DND-41 (cell line): Measurements from ENCODE around the gene CST2.
"Not testable (repeated sequence)": the region's sequence is repeated elsewhere in the genome, so short reads cannot be mapped to it uniquely, and the experiment has no call there.

Source experiments
- ATAC-seq: fragments of 200-7000 bp; cut with Tn5 transposase; 3 replicates; pipeline ENCODE4 v1.9.1; 2021; ENCODE audit warnings: low read depth; ENCODE audit not compliant: insufficient read depth
- DNase-seq: peaks from one replicate; pipeline ENCODE4 v3.0.0-alpha.2; 2020
- H2AFZ ChIP-seq: 2 replicates; pipeline ENCODE4 v1.6.0; 2012; ENCODE audit warnings: low read depth, low read length
- H3K27ac ChIP-seq: 2 replicates; pipeline ENCODE4 v1.5.1; 2012; ENCODE audit warnings: low read length, inconsistent platforms
- H3K27me3 ChIP-seq: fragments of 200-600 bp; sonication (generic); 2 replicates; pipeline ENCODE4 v1.6.0; 2012; ENCODE audit warnings: low read length, mild to moderate bottlenecking, inconsistent platforms; ENCODE audit not compliant: insufficient read depth, poor library complexity
- H3K36me3 ChIP-seq: 2 replicates; pipeline ENCODE4 v1.5.1; 2012; ENCODE audit warnings: low read length, inconsistent platforms; ENCODE audit not compliant: insufficient read depth
- H3K4me1 ChIP-seq: 2 replicates; pipeline ENCODE4 v1.5.1; 2012; ENCODE audit warnings: mild to moderate bottlenecking, low read length; ENCODE audit not compliant: insufficient read depth
- H3K4me2 ChIP-seq: 2 replicates; pipeline ENCODE4 v1.6.0; 2012; ENCODE audit warnings: mild to moderate bottlenecking, moderate library complexity, low read length, inconsistent platforms; ENCODE audit not compliant: insufficient read depth
- H3K4me3 ChIP-seq, 2 experiments: fragments of 200-600 bp in 1 of 2; shearing (Covaris generic) in 1 of 2; 2 replicates each; pipeline ENCODE4 v1.5.1; 2012 to 2016; ENCODE audit warnings: inconsistent platforms in 2 of 2, low read length in 2 of 2, mild to moderate bottlenecking in 2 of 2, low read depth in 1 of 2, moderate library complexity in 1 of 2
- H3K79me2 ChIP-seq: 2 replicates; pipeline ENCODE4 v1.6.0; 2012; ENCODE audit warnings: low read length, inconsistent platforms; ENCODE audit not compliant: insufficient read depth
- H3K9ac ChIP-seq: 2 replicates; pipeline ENCODE4 v1.6.0; 2012; ENCODE audit warnings: low read depth, mild to moderate bottlenecking, inconsistent platforms, low read length, moderate library complexity
- H3K9me3 ChIP-seq: 2 replicates; pipeline ENCODE4 v1.5.1; 2012; ENCODE audit warnings: low read length, moderate library complexity, mild to moderate bottlenecking, inconsistent platforms; ENCODE audit not compliant: insufficient read depth, severe bottlenecking
- H4K20me1 ChIP-seq: 2 replicates; pipeline ENCODE4 v1.6.0; 2012; ENCODE audit warnings: low read length; ENCODE audit not compliant: insufficient read depth
- EZH2 ChIP-seq: IDR thresholded peaks from 3 replicates; pipeline ENCODE4 v1.6.1; 2012; ENCODE audit warnings: borderline replicate concordance, low read depth, mild to moderate bottlenecking, moderate library complexity, low read length, inconsistent platforms; ENCODE audit not compliant: severe bottlenecking
- TF ChIP-seq, protein P1 (sequence below): IDR thresholded peaks from 2 replicates; pipeline ENCODE4 v1.5.1; 2012; ENCODE audit warnings: borderline replicate concordance, low read length, moderate library complexity, mild to moderate bottlenecking; ENCODE audit not compliant: poor library complexity, severe bottlenecking; ENCODE audit errors: extremely low read depth

Gene CST2

DNA sequence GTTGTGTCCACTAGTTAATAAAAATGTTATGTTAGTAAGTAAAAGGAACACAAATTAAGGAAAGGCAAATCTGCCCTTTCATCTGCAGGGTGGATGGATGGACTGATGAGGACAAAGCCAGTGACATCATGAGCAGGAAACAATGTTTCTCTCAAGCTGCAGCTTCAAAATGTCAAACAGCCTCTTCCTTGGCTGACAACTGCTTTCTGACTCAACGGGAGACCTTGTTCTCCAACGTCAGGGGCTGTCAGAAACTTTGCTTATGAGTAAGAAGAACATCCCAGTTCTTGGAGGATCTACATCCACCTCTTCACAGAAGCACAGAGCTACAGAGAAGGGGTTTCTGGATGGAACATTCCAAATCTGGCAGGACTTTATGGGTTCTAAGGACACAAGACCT is 6.0 kb downstream of the CST2 start:
- Histone ChIP-seq H3K27me3 (no peaks in the 10 kb centered on the region), H3K4me3 (no peak overlapping the region), H3K36me3 (no peaks in the 10 kb centered on the region), H3K9me3 (no peaks in the 10 kb centered on the region), H3K27ac (no peak overlapping the region), H3K9ac (no peak overlapping the region), H3K79me2 (no peaks in the 10 kb centered on the region), H4K20me1 (no peaks in the 10 kb centered on the region), H3K4me1 (no peaks in the 10 kb centered on the region; the same call in 1 of the 2 replicates), H3K4me2 (no peak overlapping the region), H2AFZ (no peak overlapping the region)
- no peak for ATAC-seq
- no peak for DNase-seq
- no peak for TF ChIP-seq EZH2
- TF ChIP-seq, protein P1, sequence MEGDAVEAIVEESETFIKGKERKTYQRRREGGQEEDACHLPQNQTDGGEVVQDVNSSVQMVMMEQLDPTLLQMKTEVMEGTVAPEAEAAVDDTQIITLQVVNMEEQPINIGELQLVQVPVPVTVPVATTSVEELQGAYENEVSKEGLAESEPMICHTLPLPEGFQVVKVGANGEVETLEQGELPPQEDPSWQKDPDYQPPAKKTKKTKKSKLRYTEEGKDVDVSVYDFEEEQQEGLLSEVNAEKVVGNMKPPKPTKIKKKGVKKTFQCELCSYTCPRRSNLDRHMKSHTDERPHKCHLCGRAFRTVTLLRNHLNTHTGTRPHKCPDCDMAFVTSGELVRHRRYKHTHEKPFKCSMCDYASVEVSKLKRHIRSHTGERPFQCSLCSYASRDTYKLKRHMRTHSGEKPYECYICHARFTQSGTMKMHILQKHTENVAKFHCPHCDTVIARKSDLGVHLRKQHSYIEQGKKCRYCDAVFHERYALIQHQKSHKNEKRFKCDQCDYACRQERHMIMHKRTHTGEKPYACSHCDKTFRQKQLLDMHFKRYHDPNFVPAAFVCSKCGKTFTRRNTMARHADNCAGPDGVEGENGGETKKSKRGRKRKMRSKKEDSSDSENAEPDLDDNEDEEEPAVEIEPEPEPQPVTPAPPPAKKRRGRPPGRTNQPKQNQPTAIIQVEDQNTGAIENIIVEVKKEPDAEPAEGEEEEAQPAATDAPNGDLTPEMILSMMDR, result no peak

DNA sequence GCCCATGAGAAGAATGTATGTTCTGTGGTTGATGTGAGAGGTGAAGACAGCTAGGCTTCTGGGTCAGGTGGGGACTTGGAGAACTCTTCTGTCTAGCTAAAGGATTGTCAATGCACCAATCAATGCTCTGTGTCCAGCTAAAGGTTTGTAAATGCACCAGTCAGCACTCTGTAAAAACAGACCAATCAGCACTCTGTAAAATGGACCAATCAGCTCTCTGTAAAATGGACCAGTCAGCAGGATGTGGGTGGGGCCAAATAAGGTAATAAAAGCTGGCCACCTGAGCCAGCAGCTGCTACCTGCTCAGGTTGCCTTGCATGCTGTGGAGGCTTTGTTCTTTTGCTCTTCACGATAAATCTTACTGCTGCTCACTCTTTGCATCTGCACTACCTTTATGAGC is 15.0 kb downstream of the CST2 start:
- DNase-seq, H3K79me2 ChIP-seq: not testable (repeated sequence)

DNA sequence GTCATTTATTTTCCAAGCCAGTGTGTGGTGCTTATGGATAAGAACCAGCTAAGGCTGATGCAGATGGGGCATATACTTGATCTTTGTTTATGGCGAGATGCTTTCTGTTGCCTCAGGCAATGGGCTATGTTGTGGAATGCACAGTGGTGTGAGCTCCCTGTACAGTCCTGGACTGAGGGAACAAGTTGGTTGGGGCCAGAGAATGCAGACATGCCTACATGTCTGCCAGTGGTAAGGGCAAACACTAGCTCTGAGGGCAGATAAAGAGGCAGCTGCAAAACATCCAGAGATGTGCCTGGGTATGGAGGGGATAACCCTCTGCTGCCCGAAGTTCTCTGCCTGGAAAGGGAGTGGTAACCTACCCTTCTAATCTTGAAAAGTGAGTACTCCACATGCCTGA is 16.2 kb downstream of the CST2 start:
- H3K79me2 ChIP-seq, H3K36me3 ChIP-seq, H3K4me3 ChIP-seq, H3K27ac ChIP-seq, H4K20me1 ChIP-seq, H3K4me2 ChIP-seq, H3K9ac ChIP-seq, ATAC-seq, H3K27me3 ChIP-seq, H3K4me1 ChIP-seq, H2AFZ ChIP-seq, H3K9me3 ChIP-seq, DNase-seq: not testable (repeated sequence)

More for the DNA sequence above, 15.0 kb downstream of the CST2 start:
- H3K36me3 ChIP-seq, H3K27me3 ChIP-seq, H3K4me2 ChIP-seq, H4K20me1 ChIP-seq, H3K9me3 ChIP-seq, H3K4me1 ChIP-seq, H3K27ac ChIP-seq, H3K9ac ChIP-seq, H3K4me3 ChIP-seq, H2AFZ ChIP-seq, ATAC-seq: not testable (repeated sequence)

DNA sequence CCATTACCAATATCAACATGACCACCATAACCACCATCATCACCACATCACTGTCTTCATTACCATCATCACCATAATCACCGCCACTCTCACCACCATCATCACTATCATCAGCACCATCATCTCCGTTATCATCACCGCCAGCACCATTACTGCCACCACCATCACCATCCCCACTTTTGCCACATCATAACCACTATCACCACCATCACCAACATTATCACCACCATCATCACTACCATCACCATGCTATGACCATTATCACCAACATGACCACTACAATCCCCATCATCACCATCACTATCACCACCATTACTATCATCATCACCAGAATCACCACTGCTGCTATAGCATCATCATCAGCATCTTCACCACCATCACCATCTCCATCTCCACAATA is 25.7 kb downstream of the CST2 start:
- Histone ChIP-seq H3K9ac (no peak overlapping the region), H3K36me3 (no peaks in the 10 kb centered on the region), H3K79me2 (no peaks in the 10 kb centered on the region), H2AFZ (no peak overlapping the region), H3K9me3 (no peaks in the 10 kb centered on the region), H3K4me2 (no peak overlapping the region), H3K4me1 (no peaks in the 10 kb centered on the region), H4K20me1 (no peaks in the 10 kb centered on the region), H3K4me3 (no peak overlapping the region), H3K27me3 (no peaks in the 10 kb centered on the region), H3K27ac (no peak overlapping the region)
- ATAC-seq, result no peak
- TF ChIP-seq, protein P1, result no peak
- no peak for TF ChIP-seq EZH2
- no peak for DNase-seq
